ENCODE results near the gene SLC35E4. TPM values are rescaled to one million over a fixed set of nuclear protein-coding genes. Genes with fewer than 3 reads are reported as not detected.

SLC35E4 gene
- total and polyA plus RNA-seq, 9 of the 15 experiments (the other 6 are each of a cell fraction or from before 2014, with no cell fraction given) = 0.06 to 2.3 (median 0.86) TPM; not detected in 1

GRCh38 chr22:30667107-30667493 is 31.5 kb downstream of the SLC35E4 start:
- DNase-seq (ENCODE audit: extremely low read depth in 1 of 4, low spot score in 3 of 4) (no peak), FAIRE-seq (no peak), ATAC-seq (no peak)
- H2AFZ ChIP-seq (ENCODE audit: low read depth, low read length) = peak overlapping the region; percentile 95
- H3K27me3 ChIP-seq (ENCODE audit: control insufficient read depth in 2 of 2, insufficient read depth in 2 of 2, low read length in 2 of 2) = no peaks in the 10 kb centered on the region
- H3K9ac ChIP-seq (ENCODE audit: insufficient read depth in 1 of 2, low read depth in 2 of 2, low read length in 2 of 2) = peak overlapping the region; percentile 56 to 91
- 37% methylated on average over 16 of the region's 18 CpGs for WGBS (ENCODE audit: insufficient coverage, low coverage, missing lambda C conversion rate)
- no peak overlapping the region for H3K27ac ChIP-seq (ENCODE audit: extremely low read depth, low read depth, low read length)
- peak overlapping the region; percentile 87 for H3K4me2 ChIP-seq (ENCODE audit: insufficient read depth, low read length)
- no peaks in the 10 kb centered on the region for H3K9me3 ChIP-seq (replicated peaks; ENCODE audit: control insufficient read depth, insufficient read depth, low read depth, low read length)
- no peaks in the 10 kb centered on the region for H3K36me3 ChIP-seq (ENCODE audit: control insufficient read depth, insufficient read depth, low read length)
- H4K20me1 ChIP-seq (replicated peaks; ENCODE audit: control insufficient read depth, insufficient read depth, low read length) = no peaks in the 10 kb centered on the region
- ChIA-PET CTCF (ENCODE audit: low intra/inter-chr PET ratio) (no interaction called here), POLR2A (interaction anchor here (0.6 to 1.1 kb wide), 4 partner anchors 16 to 241 kb away, joined by 3 to 4 read pairs (median 3); partner anchors contain the start of gene SLC35E4)
- intact Hi-C loops (cut with micrococcal nuclease) (loop anchor here (10.0 kb wide), 1 partner anchor 88 kb away; no protein-coding TSS in a partner anchor), in situ Hi-C loops (cut with MboI) (no loop called here)
- peak overlapping the region; percentile 48 for H3K4me3 ChIP-seq
- BruUV-seq (replicated peaks) = no TSS peak
- H3K9me1 ChIP-seq (ENCODE audit: control insufficient read depth, insufficient read depth, low read length) = no peaks in the 10 kb centered on the region
- TF ChIP-seq NCOR1 (IDR thresholded peaks at IDR 0.05) = no peak
- TF ChIP-seq FOXA3 (CRISPR knock-in tag; conservative IDR thresholded peaks at IDR 0.05 in 1 of 2, IDR thresholded peaks at IDR 0.05 in 1 of 2) = 0 out of 4 replicates have a peak, but pooled peaks of 1 of the 2 experiments have one; percentile 3
- peaks cover 7 to 16% of the 10 kb centered on the region in 2 experiments; a peak in 3 of 5 replicates for H3K4me1 ChIP-seq (replicated peaks in 1 of 2; ENCODE audit: control insufficient read depth in 2 of 2, insufficient read depth in 2 of 2, low read length in 2 of 2)
- no peaks in the 10 kb centered on the region for H3K79me2 ChIP-seq (ENCODE audit: control insufficient read depth, insufficient read depth, low read length)

- H2AFZ ChIP-seq (ENCODE audit: low read depth, low read length) = peak within 1 kb of the TSS; percentile 95
- peak within 1 kb of the TSS; percentile 70 for H3K27ac ChIP-seq (ENCODE audit: extremely low read depth, low read depth, low read length)
- no peaks in the 10 kb centered on the region for H3K36me3 ChIP-seq (ENCODE audit: control insufficient read depth, insufficient read depth, low read length)
- H3K4me3 ChIP-seq = peak within 1 kb of the TSS; percentile 48
- H3K9me1 ChIP-seq (ENCODE audit: control insufficient read depth, insufficient read depth, low read length) = no peaks in the 10 kb centered on the region
- peak; percentile 84 for FAIRE-seq
- no peaks in the 10 kb centered on the region for H4K20me1 ChIP-seq (replicated peaks; ENCODE audit: control insufficient read depth, insufficient read depth, low read length)
- CTCF ChIA-PET (ENCODE audit: low intra/inter-chr PET ratio) = no interaction called here
- intact Hi-C loops (cut with micrococcal nuclease) = loop anchor here (10.0 kb wide), 1 partner anchor 87 kb away; no protein-coding TSS in a partner anchor
- H3K9me3 ChIP-seq (replicated peaks; ENCODE audit: control insufficient read depth, insufficient read depth, low read depth, low read length) = no peaks in the 10 kb centered on the region
- peak; percentile 98 for ATAC-seq
- peak within 1 kb of the TSS; percentile 71 to 96 for H3K9ac ChIP-seq (ENCODE audit: insufficient read depth in 1 of 2, low read depth in 2 of 2, low read length in 2 of 2)
- peaks cover 7 to 16% of the 10 kb centered on the region in 2 experiments; a peak in 3 of 5 replicates for H3K4me1 ChIP-seq (replicated peaks in 1 of 2; ENCODE audit: control insufficient read depth in 2 of 2, insufficient read depth in 2 of 2, low read length in 2 of 2)
- POLR2A ChIA-PET = interaction anchor here (0.6 to 1.2 kb wide), 7 partner anchors 12 to 547 kb away, joined by 3 to 4 read pairs (median 3); partner anchors contain the start of gene SLC35E4
- in situ Hi-C loops (cut with MboI) = no loop called here
- 3% methylated on average over 24 of the region's 77 CpGs for WGBS (ENCODE audit: insufficient coverage, low coverage, missing lambda C conversion rate)
- H3K79me2 ChIP-seq (ENCODE audit: control insufficient read depth, insufficient read depth, low read length) = no peaks in the 10 kb centered on the region
- no peaks in the 10 kb centered on the region for H3K27me3 ChIP-seq (ENCODE audit: control insufficient read depth in 2 of 2, insufficient read depth in 2 of 2, low read length in 2 of 2)
- BruUV-seq (replicated peaks) = TSS peak; percentile 97
- peak; percentile 92 to 96 (median 96) for DNase-seq (ENCODE audit: extremely low read depth in 1 of 4, low spot score in 3 of 4)
- H3K4me2 ChIP-seq (ENCODE audit: insufficient read depth, low read length) = peak within 1 kb of the TSS; percentile 87
- TF ChIP-seq KLF1 (tag; IDR thresholded peaks at IDR 0.05) (peak; percentile 86), ZBTB5 (IDR thresholded peaks at IDR 0.05) (no peak), RERE (CRISPR knock-in tag; IDR thresholded peaks at IDR 0.05; ENCODE audit: borderline replicate concordance) (no peak)
These were observed 32.2 kb downstream of the SLC35E4 start, which contains the start of gene DUSP18 for GRCh38 chr22:30667494-30668385. TSS of gene DUSP18 (minus strand) at chr22:30667875. CDS start at chr22:30664003, 3,872 bp downstream.
